Measurements from ENCODE around the gene OPCML.

Gene OPCML

DNA sequence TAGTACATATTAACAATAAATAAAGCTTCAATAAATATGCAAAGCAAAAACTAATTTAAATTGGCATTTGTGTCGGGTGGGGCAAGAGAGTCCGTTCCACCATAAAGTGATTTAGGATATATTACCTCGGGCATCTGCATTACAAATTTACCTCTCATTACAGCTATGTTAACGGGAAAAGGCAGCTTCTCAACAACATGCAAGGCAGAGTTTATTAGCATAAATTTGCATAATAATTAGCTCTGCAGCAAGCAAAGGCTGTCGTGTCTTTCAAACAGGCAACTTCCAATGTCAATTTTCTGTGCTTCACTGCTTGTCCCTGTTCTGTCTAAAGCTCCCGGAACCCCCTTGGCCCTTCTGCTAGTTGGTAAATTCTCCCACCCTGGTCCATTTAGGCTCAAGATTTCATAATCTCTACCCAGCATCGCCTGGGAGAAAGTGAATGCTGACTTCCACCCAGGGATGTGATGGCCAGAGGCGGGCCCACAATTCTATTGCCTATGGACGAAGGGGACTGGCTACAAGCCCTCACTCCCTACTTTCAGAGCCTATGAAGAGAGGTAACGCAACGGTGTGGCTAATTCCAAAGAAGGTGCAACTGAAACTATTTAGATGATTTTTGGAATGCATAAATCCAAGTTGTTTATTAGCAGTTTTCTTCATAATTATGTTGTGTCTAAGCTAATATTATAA, 462.1 kb downstream of the OPCML start:
- no peak for DNase-seq (ENCODE audit: low read depth)

DNA sequence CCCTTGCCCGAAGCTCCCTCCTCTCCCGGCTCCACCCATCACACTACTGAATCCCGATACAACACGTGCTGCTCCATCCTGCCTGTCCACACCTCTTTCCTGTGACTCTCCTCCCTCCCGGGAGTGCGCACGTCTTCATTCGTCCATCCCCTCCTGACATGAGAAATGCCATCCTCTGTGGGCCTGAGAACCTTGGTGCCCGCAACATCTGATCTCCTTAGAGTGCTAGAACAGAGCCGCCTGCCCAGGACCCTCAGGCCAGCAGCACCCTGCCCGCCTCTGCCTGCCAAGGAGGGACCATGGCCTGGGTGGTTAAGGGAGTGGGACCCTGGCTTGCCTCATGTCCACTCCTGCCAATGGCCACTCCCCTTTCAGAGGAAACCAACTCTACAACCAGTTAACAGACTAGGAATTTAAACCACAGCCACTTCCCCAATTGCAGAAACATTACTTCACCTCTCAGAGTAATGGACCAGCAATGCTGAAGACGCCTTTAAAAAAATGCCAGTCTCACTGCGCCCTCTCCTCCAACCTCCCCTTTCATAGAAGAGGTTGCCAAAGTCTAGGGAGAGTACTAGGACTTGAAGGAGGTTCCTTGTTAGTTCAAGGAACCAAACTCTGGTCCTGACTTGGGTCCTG, 466.3 kb downstream of the OPCML start:
- no peak for DNase-seq (ENCODE audit: low read depth)

DNA sequence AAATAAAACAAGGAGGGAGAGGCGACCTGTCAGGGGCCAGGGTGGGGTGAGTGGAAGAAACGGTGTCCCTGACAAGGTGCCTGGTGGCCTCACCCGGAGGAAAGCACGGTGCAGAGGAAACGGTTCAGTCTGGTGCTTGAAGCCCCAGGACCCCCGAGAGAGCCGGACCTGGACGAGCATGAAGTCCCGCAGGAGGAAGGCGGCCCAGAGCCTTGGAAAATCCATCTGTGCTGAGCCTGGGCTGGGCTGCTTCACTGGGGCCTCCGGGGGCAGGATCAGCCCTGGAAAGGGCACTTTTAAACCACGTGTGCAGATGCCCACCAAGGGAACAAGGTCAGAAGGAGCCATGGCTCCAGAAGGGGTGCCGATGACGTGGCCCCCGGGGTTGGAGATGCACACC, 467.3 kb downstream of the OPCML start:
- DNase-seq (ENCODE audit: low read depth) = no peak

DNA sequence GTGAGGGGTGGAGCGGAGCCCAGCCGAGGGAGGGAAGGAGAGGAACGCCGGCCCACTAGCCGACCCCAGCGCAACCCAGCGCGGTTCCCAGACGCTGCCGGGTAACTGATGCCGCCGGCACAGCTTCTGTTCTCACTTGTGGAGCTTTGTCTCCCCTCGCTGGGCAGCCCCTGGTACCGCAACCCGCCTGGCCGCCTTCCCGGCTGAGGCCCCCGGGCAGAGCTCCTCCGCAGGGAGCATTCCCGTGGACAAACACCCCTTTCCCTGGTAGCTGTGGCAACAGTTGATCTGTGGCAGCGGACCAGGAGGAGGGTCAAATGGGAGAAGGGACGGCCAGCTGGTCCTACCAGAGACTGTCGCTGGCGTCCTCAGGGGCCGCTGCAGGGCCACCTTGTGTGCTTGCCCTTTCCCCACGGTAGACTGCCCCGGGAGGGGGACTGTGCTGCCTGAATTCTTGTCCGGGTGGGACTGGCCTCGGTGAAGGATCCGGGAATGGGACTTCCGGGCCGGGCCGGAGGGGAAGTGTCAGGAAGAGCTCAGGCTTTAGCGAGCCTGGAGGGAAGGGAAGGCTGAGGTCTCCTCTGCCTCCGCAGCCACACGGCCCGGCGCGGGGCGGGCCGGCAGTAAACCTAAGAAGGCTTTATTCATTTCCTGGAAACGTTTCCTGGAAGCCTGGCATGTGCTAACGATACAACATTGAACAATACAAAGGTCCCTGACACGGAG, 468.0 kb downstream of the OPCML start:
- DNase-seq (ENCODE audit: low read depth) = no peak

DNA sequence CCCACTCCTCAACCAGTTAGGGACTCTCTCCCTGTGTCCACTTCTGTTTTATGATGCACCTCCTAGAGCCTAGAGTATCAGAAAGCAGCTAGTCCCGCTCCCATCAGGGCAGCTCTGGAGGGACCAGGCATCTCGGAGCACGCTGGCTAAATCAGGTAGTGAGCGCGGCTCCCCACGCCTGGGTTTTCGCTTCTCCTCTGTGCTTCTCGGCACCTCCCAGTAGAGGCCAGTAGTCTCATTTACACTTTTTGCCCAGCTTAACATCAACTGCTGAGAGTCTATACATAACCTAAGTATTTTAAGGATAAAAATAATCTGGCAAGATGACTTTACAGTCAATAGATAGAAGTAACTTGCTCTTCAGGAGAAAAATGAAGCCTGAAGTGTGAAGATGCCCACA, 473.8 kb downstream of the OPCML start:
- no peak for DNase-seq (ENCODE audit: low read depth)

DNA sequence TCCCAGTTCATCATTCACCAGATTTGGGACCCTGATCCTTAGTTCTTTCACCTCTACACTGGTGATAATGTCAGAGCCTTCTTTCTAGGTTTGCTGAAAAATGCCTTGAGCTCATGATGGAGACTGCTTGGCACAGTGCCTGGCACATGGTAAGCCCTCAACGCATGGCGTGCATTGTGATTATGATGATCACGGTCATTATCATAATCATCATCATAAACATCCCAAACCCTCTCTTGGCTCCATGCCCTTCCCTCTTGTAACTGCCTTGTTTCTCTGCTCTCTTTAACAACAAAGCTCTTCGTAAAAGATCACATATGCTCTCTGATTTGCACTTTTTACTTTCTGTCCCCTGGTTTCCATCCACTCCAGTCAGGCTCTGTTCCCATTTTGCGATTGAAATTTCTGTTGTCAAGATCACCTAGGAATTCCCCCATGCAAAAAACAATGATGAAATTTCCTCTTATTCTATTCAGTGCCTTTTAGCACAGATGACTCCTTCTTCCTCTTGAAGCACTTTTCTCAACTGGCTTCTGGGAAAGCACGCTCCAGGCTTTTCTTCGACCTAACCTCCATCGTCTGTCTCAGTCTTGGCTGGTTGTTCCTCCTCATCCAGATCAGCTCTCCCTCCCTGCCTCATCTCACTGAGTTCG, 479.1 kb downstream of the OPCML start:
- no peak for DNase-seq (ENCODE audit: low read depth)

DNA sequence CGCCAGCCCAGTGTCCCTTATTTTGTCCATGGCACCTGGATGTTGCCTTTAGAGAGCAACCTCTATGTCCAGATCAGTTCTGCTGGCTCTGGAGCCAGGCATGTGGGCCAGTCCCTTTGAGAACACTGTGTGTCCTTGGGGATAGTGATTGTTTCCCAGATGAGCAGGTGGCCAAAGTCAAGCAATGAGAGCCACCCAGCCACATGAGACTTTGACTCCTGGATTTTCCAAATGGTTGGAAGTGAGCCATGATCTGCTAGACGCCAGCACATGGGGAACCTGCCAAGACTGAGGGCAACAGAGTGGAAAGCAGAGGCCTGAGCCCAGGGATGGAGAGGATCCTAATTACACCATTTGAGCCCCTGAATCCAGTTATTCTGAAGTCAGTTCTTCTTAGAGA, 479.8 kb downstream of the OPCML start:
- DNase-seq (ENCODE audit: low read depth) = no peak

DNA sequence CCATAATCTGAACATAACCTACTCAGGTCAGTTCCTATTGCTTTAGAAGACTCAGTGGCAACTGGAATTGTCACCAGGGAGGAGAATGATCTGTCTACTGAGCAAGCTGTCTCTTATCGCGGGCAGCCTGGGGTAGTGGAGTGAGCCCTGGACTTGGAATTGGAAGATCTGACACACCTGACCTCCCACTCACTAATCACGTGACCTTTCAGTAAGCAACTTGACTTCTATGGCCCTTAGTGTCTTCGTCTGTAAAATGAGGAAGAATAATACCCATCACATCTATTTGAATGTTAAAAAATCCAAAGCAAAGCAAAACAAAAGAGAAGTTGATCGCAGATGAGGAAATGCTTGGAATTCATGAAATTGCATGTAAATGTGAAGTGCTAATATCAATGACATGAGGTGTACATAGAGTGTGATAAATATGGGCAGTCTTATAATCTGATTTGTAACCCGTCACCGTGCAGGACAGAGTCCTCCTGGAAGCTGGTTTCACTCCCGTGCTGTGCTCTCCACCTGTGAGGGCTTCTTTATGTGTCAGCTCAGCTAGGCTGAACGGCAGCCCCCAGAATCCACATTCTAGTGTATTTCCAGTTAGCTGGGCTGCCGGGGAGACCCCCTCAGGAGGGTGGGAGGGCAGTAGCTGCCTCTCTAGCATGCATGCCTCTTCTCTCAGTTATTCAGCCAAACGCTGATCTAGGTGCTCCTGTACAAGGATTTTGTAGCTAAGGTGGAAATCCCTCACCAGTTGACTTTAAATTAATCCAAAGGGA, 482.9 kb downstream of the OPCML start:
- DNase-seq (ENCODE audit: low read depth) = no peak

DNA sequence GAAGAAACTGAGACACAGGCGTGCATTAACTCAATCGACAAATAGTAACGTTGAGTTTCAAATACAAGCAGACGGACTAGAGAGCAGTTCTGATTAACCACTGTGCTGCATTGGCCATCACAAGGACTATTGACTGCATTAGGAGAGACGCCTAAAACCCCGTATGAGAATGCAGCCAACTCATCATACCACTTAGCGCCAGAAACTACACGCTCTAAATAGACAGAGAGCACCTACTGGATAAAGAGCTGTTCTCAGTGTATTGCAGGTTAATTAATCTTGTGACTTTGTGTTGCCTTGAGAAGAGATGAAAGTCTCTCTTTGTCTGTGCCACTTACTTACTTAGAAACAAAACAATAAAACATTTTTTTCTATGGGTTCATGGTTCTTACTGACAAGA, 484.0 kb downstream of the OPCML start:
- no peak for DNase-seq (ENCODE audit: low read depth)

DNA sequence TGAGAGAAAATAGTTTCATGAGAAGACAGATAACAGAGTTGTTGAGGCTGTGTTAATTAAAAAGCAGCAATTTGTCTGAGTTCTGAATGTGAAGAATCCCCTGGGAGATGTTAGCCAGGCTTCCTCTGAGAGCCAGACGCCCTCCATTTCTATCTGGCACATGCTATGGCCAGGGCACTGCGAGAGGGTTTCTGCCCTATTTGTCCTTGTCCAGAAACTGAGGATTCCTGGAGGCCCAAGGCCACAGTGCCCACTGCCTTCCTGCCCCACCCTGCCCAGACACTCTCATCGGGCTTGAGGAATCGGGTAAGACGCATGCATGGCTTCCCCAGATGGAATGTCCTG, 484.6 kb downstream of the OPCML start:
- DNase-seq (ENCODE audit: low read depth) = no peak

DNA sequence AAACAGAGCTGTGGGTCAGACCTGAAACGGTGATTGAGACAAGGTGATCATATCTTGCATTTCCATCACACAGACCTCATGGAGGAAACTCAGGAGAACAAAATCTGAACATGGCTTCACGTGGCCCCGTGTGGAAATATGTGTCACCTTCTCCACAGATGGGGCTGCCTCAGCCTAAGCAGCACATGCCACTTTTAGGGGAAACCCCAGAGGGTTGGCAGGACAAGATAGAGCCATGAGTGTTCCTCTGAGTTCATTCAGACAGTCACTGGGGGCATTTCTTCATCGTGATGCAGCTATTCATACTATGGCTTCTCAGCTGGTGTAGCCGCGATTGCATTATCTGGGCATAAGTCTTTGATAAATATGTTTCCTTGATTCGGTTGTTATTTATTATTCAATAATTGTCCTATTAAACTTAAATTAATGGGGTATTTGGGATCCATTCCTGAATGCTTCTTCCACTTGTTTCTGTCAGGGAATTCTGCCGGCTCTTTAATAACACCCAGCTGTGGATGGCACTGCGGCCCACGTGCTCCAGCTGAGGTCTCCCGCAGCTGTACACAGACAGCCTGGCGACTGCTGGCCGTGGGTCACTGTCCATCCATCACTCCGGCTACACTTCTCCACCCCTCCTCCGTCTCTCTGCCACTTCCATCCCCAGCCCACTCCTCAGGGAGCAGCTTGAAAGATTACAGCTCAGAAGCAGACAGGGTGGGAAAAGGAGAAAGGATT, 485.1 kb downstream of the OPCML start:
- DNase-seq (ENCODE audit: low read depth) = no peak

DNA sequence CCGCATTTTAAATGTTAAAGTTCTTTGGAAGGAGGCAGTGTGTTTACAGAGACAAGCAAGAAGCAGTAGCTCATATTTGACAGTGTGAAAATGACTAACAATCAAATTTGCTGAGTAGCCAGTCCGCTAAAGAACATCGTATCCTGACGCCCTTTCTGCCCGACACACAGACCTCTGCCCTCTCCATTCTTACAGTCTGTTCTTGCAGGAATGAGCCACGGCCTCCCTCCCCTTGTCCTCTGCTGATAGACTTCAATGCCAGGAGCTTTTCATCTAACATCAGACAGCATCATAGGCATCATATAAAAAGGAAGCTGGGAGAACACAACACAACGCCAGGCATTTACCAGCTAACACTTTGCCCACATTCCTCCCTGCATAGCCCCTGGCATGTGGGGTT, 486.0 kb downstream of the OPCML start:
- no peak for DNase-seq (ENCODE audit: low read depth)

DNA sequence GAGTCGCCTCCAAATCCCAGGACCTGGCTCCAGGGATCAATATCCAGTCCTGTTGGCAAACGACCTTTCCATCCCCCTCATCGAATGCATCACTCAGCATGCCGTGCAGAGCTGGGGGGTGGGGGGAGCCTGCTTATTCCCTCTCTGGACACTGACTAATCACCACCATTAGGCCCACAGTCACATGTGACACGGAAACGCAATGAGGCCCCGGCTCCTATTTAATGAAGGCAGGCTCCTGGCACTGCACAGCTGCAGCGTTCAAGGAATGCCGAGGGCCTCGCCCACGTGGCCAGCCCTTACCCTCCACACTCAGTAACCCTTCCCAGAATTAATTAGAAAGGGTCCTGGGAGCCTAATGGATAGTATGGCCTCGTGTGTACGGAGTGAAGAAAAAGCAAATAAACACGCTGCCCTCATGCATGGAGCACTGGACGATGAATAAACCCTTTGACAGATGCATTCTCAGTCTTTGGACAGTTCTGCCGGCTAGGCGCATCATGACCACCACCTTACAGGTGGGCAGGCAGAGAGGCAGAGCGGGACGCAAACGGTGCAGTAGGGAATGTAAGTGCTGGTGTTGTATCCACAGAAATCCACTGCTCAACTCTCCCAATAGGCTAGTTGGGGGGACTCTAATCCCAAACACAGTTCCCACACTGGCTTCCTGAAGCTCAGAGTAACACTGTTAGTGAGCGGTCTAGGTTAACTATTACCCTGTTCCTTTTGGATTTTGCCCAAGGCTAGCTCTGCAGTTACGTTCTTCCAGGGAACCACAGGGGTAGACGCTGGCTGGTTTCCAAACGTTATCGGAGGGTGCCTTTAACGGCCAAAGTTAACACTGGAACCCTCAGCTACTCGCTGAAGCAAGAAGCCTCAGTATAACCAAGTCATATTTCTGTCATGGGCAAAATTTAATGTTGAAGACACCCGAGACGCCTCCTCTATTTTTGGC, 490.1 kb downstream of the OPCML start:
- no peak for DNase-seq (ENCODE audit: low read depth)

DNA sequence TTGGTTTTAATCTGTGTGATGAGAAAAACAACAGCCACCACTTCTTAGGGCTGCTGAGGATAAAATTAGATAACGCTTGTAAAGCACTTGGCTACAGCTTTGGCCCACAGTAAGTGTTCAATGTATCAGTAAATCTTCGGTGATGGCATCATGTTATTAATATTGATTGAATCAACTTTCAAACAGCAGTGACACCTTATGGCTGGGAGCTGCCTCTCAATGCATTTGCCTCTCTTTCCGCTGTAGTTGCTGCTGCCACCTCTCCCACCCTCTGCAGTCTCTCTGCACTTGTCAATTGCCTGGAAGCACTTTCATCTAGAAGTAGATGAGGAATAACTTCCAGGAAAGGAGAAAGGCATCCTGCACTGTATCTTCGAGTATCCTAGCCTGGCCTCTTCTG, 491.1 kb downstream of the OPCML start:
- no peak for DNase-seq (ENCODE audit: low read depth)

DNA sequence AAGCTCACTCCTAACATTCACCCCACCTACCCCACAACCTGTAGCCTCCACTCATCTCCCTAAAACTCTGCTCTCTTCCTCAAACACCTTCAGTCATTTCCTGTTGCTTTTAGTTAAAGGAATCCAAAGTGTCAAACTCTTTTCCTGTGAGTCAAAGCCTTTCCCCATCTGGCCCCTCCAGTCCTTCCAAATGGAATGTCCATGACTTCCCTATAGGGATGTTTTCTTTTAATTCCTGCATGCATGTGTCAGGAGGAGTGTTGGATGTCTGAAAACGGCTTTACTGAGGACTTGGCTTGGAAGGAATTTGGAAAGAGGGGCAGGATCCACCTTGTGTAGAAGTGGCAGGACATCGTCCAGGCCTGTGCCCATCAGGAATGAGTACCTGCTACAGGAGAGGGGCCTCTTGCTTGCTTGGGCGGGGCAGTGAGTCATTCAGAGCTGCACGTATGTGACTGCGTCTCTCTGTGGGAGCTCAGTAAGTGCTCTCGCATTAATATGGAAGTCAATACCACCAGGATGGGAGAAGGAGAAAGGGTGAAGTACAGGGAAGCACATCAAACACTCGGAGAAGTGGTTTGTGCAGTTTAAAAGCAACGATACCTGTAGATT, 491.9 kb downstream of the OPCML start:
- DNase-seq (ENCODE audit: low read depth) = no peak

DNA sequence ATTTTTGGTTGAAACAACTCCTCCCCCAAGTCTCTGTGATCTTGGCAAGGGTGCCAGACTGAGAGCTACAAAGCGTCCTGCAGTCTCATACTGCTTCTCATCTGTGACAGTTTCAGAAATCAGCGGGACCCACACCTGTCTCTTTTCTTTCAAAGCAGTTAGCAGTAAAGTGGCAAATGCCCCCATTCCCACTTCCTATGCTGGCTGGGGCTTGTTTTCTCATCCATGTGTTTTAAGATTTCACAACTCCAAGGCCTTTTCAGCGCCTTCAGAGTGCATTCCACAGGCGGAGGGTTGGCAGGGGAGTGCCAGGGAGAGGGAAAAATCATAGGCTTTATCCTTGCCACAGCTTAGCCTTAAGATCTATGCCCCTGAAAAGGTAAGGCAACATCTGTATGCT, 493.5 kb downstream of the OPCML start:
- DNase-seq (ENCODE audit: low read depth) = no peak

DNA sequence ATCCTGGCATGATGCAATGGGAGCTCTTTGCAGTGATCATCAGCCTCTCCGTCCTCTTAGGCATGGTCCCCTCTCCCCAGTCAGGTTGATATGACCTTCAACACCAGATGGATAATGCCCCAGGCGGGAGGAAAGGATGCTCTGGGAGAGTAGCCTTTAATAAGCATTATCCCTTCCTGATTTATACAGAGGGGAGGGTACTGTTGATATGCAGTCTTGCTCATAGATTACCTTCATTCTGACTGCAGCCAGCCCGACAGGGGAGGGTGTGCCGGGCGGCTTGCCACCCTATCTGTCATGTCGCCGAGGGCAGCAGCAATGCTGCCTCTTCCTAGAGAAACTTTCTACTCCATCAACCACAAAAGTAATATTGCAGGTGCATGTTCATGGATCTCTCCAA, 497.4 kb downstream of the OPCML start:
- no peak for DNase-seq (ENCODE audit: low read depth)

DNA sequence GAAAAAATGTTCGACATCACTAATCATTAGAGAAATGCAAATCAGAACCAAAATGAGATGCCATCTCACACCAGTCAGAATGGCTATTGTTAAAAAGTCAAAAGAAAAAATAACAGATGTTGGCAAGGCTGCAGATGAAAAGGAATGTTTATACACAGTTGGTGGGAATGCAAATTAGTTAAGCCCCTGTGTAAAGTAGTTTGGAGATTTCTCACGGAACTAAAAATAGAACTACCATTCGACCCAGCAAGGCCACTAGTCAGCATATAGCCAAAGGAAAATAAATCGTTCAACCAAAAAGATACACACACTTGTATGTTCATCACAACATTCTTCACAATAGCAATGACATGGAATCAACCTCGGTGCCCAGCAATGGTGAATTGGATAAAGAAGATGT, 503.2 kb downstream of the OPCML start:
- DNase-seq (ENCODE audit: low read depth) = no peak

DNA sequence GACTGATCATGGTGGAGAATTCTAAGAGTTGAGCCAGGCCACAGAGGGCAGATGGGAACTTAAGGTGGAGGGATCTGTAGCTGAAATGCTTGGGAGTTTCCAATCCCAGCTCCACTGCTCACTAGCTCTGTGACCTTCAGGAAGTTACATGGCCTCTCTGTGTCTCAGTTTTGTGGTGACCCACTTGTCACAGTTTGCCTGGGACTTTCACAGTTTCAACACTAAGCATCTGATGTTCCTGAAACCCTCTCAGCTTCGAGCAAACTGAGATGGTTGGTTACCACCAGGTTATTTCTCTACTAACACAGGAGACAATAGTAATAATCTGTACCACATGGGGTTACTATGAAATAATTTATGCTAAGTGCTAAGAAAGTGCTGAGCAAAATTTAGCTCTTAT, 505.3 kb downstream of the OPCML start:
- DNase-seq (ENCODE audit: low read depth) = no peak

DNA sequence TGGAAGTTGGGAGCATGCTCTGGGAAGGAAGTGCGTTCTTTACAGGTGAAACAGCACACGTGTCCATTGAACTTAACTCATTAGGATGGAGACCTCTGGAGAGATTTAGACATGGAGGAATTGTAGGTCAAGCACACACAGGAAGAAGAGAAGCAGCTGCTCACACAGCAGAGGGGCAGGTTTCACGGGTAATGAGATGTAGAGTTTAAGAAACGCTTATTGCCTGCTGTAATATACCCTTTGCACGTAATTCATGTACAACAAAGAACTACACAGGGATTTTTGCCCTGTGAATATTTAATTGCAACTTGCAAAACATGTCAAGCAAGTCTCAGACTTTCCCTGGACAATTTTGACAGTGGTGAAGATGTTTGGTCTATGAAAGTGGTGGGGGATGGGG, 508.0 kb downstream of the OPCML start:
- DNase-seq (ENCODE audit: low read depth) = no peak
